Body of pancreas (tissue), 4 donors: ENCODE measurements around the gene CLEC16A. TPM values are rescaled to one million over a fixed set of nuclear protein-coding genes. Genes with fewer than 3 reads are reported as not detected.

Experiments
- ATAC-seq: fragments of 150-250 bp; one replicate; pipeline ENCODE4 v1.9.1; 2016
- DNase-seq, 4 donors: peaks; one replicate each; pipeline ENCODE4 v3.0.0-alpha.2; 2019
- H3K27ac ChIP-seq, 4 donors: fragments of 200-600 bp; sonication (generic); 1 replicate in 3 of 4; 2 replicates in 1 of 4; pipeline versions ENCODE4 v1.5.1 to v1.6.1; 2016 to 2019; ENCODE audit warnings: mild to moderate bottlenecking in 1 of 4, mixed read lengths in 1 of 4, moderate library complexity in 1 of 4
- H3K27me3 ChIP-seq, 2 donors: fragments of 200-600 bp; sonication (generic); one replicate each; pipeline ENCODE4 v1.6.0; 2016; ENCODE audit warnings: mild to moderate bottlenecking in 1 of 2
- H3K36me3 ChIP-seq, 2 donors: fragments of 200-600 bp; sonication (generic); replicated peaks in 1 of 2; 2 replicates each; pipeline ENCODE4 v1.5.1; 2016; ENCODE audit warnings: low read depth in 2 of 2; ENCODE audit not compliant: insufficient read depth in 1 of 2
- H3K4me1 ChIP-seq: fragments of 200-600 bp; sonication (generic); one replicate; pipeline ENCODE4 v1.6.0; 2016
- H3K4me3 ChIP-seq, 2 donors: fragments of 200-600 bp; sonication (generic); 1 replicate in 1 of 2; 2 replicates in 1 of 2; pipeline ENCODE4 v1.5.1; 2016 to 2019
- H3K9me3 ChIP-seq, 3 donors: fragments of 200-600 bp; sonication (generic); 1 replicate in 2 of 3; 2 replicates in 1 of 3; pipeline ENCODE4 v1.5.1; 2016
- POLR2A ChIP-seq, 3 donors: fragments of 450-650 bp; IDR thresholded peaks; one replicate each; pipeline ENCODE4 v1.6.1; 2016; ENCODE audit warnings: antibody characterized with exemption in 3 of 3, mild to moderate bottlenecking in 2 of 3
- WGBS, 2 donors: methylation state at CpG; one replicate each; pipeline ENCODE4 v1.1.5; 2017; 5-methylcytosine and 5-hydroxymethylcytosine counted together
- intact Hi-C: fragments of 100-400 bp; cut with DNase I; formaldehyde crosslinking; loops from one replicate; pipeline ENCODE4 v1.15.1; 2023
- total RNA-seq, 2 donors: library from RNA; depleted of rRNA; stranded (reverse); fragments of >200 nt; gene quantifications; one replicate each; pipeline ENCODE4 v1.1.0, GENCODE V29; 2016
- TF ChIP-seq, protein P1 (sequence below), 7 experiments: fragments of 450-650 bp in 4 of 7; fragments of 200-600 bp in 3 of 7; sonication (generic) in 3 of 7; IDR thresholded peaks; one replicate each; pipeline ENCODE4 v1.5.1; 2016 to 2019; ENCODE audit warnings: antibody characterized with exemption in 7 of 7

CLEC16A gene
- total RNA-seq, 2 donors from 2014 or later: 15.0 to 21.4 TPM

- ATAC-seq: no peak
- Histone ChIP-seq H3K27me3 (no peaks in the 10 kb centered on the region), H3K4me3 (no peak overlapping the region), H3K36me3 (peaks cover 0 to 7% of the 10 kb centered on the region in 2 donors), H3K27ac (no peak overlapping the region), H3K9me3 (no peaks in the 10 kb centered on the region), H3K4me1 (peaks cover 7% of the 10 kb centered on the region)
- TF ChIP-seq, protein P1, sequence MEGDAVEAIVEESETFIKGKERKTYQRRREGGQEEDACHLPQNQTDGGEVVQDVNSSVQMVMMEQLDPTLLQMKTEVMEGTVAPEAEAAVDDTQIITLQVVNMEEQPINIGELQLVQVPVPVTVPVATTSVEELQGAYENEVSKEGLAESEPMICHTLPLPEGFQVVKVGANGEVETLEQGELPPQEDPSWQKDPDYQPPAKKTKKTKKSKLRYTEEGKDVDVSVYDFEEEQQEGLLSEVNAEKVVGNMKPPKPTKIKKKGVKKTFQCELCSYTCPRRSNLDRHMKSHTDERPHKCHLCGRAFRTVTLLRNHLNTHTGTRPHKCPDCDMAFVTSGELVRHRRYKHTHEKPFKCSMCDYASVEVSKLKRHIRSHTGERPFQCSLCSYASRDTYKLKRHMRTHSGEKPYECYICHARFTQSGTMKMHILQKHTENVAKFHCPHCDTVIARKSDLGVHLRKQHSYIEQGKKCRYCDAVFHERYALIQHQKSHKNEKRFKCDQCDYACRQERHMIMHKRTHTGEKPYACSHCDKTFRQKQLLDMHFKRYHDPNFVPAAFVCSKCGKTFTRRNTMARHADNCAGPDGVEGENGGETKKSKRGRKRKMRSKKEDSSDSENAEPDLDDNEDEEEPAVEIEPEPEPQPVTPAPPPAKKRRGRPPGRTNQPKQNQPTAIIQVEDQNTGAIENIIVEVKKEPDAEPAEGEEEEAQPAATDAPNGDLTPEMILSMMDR (IDR thresholded peaks at IDR 0.05): no peak
- TF ChIP-seq POLR2A (IDR thresholded peaks at IDR 0.05): no peak
- DNase-seq: no peak
- intact Hi-C loops: no loop called here
- WGBS, 2 donors: 87 to 95% methylated on average over 3 of the region's 3 CpGs
Observed at GRCh38 chr16:11064202-11064540, 119.8 kb downstream of the CLEC16A start.

GRCh38 chr16:11064851-11065250 lies 120.5 kb downstream of the CLEC16A start:
- peaks cover 0 to 7% of the 10 kb centered on the region in 2 donors for H3K36me3 ChIP-seq
- 69 to 88% methylated on average over 2 to 3 of the region's 3 CpGs for WGBS, 2 donors
- H3K4me3 ChIP-seq: no peak overlapping the region
- no peak for TF ChIP-seq POLR2A (IDR thresholded peaks at IDR 0.05)
- TF ChIP-seq, protein P1 (IDR thresholded peaks at IDR 0.05): no peak
- intact Hi-C loops: no loop called here
- ATAC-seq (no peak), DNase-seq (no peak)
- H3K4me1 ChIP-seq: peaks cover 7% of the 10 kb centered on the region
- no peaks in the 10 kb centered on the region for H3K27me3 ChIP-seq
- no peak overlapping the region for H3K27ac ChIP-seq
- H3K9me3 ChIP-seq: no peaks in the 10 kb centered on the region

- no peak overlapping the region for H3K27ac ChIP-seq
- no peaks in the 10 kb centered on the region for H3K27me3 ChIP-seq
- WGBS, 2 donors: 80 to 83% methylated on average over 14 of the region's 14 CpGs
- intact Hi-C loops: no loop called here
- DNase-seq (no peak), ATAC-seq (no peak)
- no peaks in the 10 kb centered on the region for H3K9me3 ChIP-seq
- peaks cover 0 to 2% of the 10 kb centered on the region in 2 donors for H3K36me3 ChIP-seq
- TF ChIP-seq, protein P1 (IDR thresholded peaks at IDR 0.05): no peak
- H3K4me3 ChIP-seq: no peak overlapping the region
- H3K4me1 ChIP-seq: peaks cover 7% of the 10 kb centered on the region
Observed at GRCh38 chr16:11066261-11066870, 122.0 kb downstream of the CLEC16A start.

DNA sequence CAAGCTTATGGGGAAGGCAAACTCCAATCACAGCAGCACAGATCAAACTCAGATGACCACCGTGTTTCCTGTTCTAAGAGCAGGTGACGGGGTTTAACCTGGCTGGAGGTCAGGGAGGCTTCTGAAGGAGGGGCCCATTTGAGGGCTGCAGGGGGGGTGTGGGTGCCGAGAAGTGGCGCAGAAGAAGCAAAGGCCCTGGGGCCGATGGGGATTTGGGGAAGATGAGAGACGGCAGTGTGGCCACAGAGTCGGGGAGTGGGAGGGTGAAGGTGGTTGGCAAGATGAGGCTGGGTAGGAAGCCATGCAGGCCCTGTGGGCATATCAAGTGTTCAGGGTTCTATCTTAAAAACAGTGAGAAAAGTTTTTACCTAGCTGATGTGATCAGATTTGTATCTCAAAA lies 122.9 kb downstream of the CLEC16A start:
- DNase-seq (no peak), ATAC-seq (no peak)
- Histone ChIP-seq H3K27me3 (no peaks in the 10 kb centered on the region), H3K36me3 (no peaks in the 10 kb centered on the region), H3K27ac (peak overlapping the region in 1 of 4 donors; percentile 33), H3K4me3 (no peak overlapping the region), H3K4me1 (peaks cover 7% of the 10 kb centered on the region), H3K9me3 (no peaks in the 10 kb centered on the region)
- intact Hi-C loops: no loop called here
- WGBS, 2 donors: 91 to 93% methylated on average over 7 of the region's 7 CpGs
- no peak for TF ChIP-seq POLR2A (IDR thresholded peaks at IDR 0.05)
- TF ChIP-seq, protein P1 (IDR thresholded peaks at IDR 0.05): no peak

DNA sequence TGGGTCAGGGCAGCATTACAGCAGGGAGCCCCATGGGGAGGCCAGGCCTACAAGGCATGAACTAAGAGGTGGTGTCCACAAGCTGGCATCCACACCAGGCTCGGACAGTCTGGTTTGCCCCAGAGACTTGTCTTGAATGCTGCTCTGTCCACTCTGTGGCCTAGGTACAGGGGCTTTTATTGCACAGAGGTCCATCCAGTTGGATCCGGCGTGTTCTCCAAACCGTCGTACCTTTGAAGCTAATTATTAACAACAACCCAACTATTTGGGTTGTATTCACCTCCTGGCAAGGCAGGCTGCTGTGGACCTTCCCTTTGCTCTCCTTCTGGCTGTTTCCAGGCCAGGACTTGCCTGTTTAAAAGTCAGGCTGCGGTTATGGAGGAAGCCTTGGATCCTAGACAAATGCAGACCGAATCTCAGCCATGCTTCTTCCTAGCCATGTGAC lies 123.4 kb downstream of the CLEC16A start:
- peaks cover 7% of the 10 kb centered on the region for H3K4me1 ChIP-seq
- no peaks in the 10 kb centered on the region for H3K27me3 ChIP-seq
- no peak overlapping the region for H3K4me3 ChIP-seq
- WGBS, 2 donors: 60 to 67% methylated on average over 7 of the region's 7 CpGs
- TF ChIP-seq, protein P1 (IDR thresholded peaks at IDR 0.05): no peak
- TF ChIP-seq POLR2A (IDR thresholded peaks at IDR 0.05): no peak
- intact Hi-C loops: no loop called here
- H3K27ac ChIP-seq: peak overlapping the region in 2 of 4 donors; percentile 16 to 33
- no peaks in the 10 kb centered on the region for H3K36me3 ChIP-seq
- H3K9me3 ChIP-seq: no peaks in the 10 kb centered on the region
- DNase-seq (no peak), ATAC-seq (peak; percentile 60)
